Measurements from ENCODE around the gene FAM9C.

DNA sequence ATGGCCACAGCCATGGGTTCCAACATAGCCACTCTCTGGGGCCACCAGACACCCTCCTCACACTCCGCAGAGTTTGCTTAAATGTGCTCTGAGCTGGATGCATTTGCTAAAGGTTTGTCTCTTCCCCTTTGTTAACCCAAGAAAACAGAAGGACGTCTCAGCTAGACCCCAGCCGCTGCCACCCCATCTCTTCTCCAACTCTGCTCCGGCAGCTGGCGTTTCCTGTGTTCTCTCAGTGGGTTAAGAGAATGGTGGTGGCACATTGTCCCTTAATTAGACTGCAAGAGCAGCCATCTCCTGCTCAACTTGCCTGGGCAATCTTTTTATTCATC lies 43.7 kb upstream of the FAM9C start:
- TF ChIP-seq, protein P1, sequence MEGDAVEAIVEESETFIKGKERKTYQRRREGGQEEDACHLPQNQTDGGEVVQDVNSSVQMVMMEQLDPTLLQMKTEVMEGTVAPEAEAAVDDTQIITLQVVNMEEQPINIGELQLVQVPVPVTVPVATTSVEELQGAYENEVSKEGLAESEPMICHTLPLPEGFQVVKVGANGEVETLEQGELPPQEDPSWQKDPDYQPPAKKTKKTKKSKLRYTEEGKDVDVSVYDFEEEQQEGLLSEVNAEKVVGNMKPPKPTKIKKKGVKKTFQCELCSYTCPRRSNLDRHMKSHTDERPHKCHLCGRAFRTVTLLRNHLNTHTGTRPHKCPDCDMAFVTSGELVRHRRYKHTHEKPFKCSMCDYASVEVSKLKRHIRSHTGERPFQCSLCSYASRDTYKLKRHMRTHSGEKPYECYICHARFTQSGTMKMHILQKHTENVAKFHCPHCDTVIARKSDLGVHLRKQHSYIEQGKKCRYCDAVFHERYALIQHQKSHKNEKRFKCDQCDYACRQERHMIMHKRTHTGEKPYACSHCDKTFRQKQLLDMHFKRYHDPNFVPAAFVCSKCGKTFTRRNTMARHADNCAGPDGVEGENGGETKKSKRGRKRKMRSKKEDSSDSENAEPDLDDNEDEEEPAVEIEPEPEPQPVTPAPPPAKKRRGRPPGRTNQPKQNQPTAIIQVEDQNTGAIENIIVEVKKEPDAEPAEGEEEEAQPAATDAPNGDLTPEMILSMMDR (IDR thresholded peaks at IDR 0.05 in 4 of 5, conservative IDR thresholded peaks at IDR 0.05 in 1 of 5) = no peak
- no peak for TF ChIP-seq POLR2A (IDR thresholded peaks at IDR 0.05)
